Measurements from ENCODE around the gene SLC30A7. TPM values are rescaled to one million over a fixed set of nuclear protein-coding genes. Genes with fewer than 3 reads are reported as not detected.

The SLC30A7 gene
- total and polyA plus RNA-seq, 2 of the 13 experiments (the other 11 are each of a cell fraction or from before 2014, with no cell fraction given): 8.3 to 40.8 TPM

- TF ChIP-seq, protein P1, sequence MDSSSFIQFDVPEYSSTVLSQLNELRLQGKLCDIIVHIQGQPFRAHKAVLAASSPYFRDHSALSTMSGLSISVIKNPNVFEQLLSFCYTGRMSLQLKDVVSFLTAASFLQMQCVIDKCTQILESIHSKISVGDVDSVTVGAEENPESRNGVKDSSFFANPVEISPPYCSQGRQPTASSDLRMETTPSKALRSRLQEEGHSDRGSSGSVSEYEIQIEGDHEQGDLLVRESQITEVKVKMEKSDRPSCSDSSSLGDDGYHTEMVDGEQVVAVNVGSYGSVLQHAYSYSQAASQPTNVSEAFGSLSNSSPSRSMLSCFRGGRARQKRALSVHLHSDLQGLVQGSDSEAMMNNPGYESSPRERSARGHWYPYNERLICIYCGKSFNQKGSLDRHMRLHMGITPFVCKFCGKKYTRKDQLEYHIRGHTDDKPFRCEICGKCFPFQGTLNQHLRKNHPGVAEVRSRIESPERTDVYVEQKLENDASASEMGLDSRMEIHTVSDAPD (CRISPR knock-in tag; IDR thresholded peaks at IDR 0.05): no peak
- TF ChIP-seq, protein P2, sequence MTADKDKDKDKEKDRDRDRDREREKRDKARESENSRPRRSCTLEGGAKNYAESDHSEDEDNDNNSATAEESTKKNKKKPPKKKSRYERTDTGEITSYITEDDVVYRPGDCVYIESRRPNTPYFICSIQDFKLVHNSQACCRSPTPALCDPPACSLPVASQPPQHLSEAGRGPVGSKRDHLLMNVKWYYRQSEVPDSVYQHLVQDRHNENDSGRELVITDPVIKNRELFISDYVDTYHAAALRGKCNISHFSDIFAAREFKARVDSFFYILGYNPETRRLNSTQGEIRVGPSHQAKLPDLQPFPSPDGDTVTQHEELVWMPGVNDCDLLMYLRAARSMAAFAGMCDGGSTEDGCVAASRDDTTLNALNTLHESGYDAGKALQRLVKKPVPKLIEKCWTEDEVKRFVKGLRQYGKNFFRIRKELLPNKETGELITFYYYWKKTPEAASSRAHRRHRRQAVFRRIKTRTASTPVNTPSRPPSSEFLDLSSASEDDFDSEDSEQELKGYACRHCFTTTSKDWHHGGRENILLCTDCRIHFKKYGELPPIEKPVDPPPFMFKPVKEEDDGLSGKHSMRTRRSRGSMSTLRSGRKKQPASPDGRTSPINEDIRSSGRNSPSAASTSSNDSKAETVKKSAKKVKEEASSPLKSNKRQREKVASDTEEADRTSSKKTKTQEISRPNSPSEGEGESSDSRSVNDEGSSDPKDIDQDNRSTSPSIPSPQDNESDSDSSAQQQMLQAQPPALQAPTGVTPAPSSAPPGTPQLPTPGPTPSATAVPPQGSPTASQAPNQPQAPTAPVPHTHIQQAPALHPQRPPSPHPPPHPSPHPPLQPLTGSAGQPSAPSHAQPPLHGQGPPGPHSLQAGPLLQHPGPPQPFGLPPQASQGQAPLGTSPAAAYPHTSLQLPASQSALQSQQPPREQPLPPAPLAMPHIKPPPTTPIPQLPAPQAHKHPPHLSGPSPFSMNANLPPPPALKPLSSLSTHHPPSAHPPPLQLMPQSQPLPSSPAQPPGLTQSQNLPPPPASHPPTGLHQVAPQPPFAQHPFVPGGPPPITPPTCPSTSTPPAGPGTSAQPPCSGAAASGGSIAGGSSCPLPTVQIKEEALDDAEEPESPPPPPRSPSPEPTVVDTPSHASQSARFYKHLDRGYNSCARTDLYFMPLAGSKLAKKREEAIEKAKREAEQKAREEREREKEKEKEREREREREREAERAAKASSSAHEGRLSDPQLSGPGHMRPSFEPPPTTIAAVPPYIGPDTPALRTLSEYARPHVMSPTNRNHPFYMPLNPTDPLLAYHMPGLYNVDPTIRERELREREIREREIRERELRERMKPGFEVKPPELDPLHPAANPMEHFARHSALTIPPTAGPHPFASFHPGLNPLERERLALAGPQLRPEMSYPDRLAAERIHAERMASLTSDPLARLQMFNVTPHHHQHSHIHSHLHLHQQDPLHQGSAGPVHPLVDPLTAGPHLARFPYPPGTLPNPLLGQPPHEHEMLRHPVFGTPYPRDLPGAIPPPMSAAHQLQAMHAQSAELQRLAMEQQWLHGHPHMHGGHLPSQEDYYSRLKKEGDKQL (CRISPR knock-in tag; IDR thresholded peaks at IDR 0.05; ENCODE audit: low read depth): no peak
Observed at GRCh38 chr1:100879422-100879821, 16.5 kb upstream of the SLC30A7 start (continued).

DNA sequence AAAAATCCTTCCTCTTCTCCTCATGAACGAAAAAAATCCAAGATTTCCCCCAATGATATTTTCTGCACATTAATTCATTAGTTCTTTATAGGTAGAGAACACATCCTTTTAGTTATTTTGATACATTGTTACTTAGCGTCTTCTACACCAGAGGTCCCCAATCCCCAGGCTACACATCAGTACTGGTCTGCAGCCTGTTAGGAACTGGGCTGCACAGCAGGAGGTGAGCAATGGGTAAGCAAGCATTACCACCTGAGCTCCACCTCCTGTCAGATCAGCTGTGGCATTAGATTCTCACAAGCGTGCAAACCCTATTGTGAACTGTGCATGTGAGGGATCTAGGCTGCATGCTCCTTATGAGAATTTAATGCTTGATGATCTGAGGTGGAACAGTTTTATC, 14.2 kb upstream of the SLC30A7 start:
- in situ Hi-C loops (cut with HindIII; ENCODE audit: extremely low pct_ligation_motif_present, low pct_unique_long_range_greater_than_20kb): no loop called here
- POLR2A ChIA-PET: no interaction called here
- WGBS (ENCODE audit: low lambda C conversion rate): 86% methylated on average over 3 of the region's 3 CpGs
- Histone ChIP-seq H3K27me3 (ENCODE audit: control insufficient read depth in 1 of 2, insufficient read depth in 2 of 2, low read length in 2 of 2) (no peaks in the 10 kb centered on the region), H3K4me2 (ENCODE audit: low read depth, low read length) (no peak overlapping the region), H3K9me3 (ENCODE audit: low read length) (no peaks in the 10 kb centered on the region), H3K36me3 (replicated peaks in 1 of 2; ENCODE audit: control insufficient read depth in 1 of 2, insufficient read depth in 2 of 2, low read length in 2 of 2) (peaks cover 0 to 7% of the 10 kb centered on the region in 2 experiments; a peak in 3 of 5 replicates), H3K9ac (ENCODE audit: insufficient read depth, low read depth, low read length) (no peak overlapping the region), H3K79me2 (ENCODE audit: insufficient read depth, low read length) (no peaks in the 10 kb centered on the region), H3K27ac (ENCODE audit: extremely low read length, insufficient read depth, low read length) (no peak overlapping the region), H2AFZ (ENCODE audit: low read length) (no peak overlapping the region), H4K20me1 (ENCODE audit: insufficient read depth, low read length) (no peaks in the 10 kb centered on the region), H3K4me1 (ENCODE audit: insufficient read depth, low read length) (peaks cover 17% of the 10 kb centered on the region), H3K4me3 (replicated peaks in 1 of 3; ENCODE audit: insufficient read depth in 1 of 3, low read depth in 2 of 3, low read length in 3 of 3) (no peak overlapping the region)
- ATAC-seq (no peak), DNase-seq (ENCODE audit: low spot score) (no peak), FAIRE-seq (no peak)
- CTCF ChIA-PET (ENCODE audit: low intra/inter-chr PET ratio, low total read pairs): no interaction called here
- intact Hi-C loops (cut with micrococcal nuclease; ENCODE audit: unreplicated experiment): no loop called here
- no TSS peak for BruUV-seq (replicated peaks)
- TF ChIP-seq TRAFD1 (CRISPR knock-in tag; IDR thresholded peaks at IDR 0.05; ENCODE audit: borderline replicate concordance): no peak
- TF ChIP-seq THAP11 (CRISPR knock-in tag; IDR thresholded peaks at IDR 0.05): no peak
- TF ChIP-seq, protein P3, sequence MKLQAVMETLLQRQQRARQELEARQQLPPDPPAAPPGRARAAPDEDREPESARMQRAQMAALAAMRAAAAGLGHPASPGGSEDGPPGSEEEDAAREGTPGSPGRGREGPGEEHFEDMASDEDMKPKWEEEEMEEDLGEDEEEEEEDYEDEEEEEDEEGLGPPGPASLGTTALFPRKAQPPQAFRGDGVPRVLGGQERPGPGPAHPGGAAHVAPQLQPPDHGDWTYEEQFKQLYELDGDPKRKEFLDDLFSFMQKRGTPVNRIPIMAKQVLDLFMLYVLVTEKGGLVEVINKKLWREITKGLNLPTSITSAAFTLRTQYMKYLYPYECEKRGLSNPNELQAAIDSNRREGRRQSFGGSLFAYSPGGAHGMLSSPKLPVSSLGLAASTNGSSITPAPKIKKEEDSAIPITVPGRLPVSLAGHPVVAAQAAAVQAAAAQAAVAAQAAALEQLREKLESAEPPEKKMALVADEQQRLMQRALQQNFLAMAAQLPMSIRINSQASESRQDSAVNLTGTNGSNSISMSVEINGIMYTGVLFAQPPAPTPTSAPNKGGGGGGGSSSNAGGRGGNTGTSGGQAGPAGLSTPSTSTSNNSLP (IDR thresholded peaks at IDR 0.05; ENCODE audit: low read depth, low read length): no peak
- no peak for TF ChIP-seq MXD1 (CRISPR knock-in tag; IDR thresholded peaks at IDR 0.05)
- no peak for TF ChIP-seq AHR (CRISPR knock-in tag; IDR thresholded peaks at IDR 0.05)
- no peak for TF ChIP-seq KMT2B (CRISPR knock-in tag; IDR thresholded peaks at IDR 0.05)
- no peak for TF ChIP-seq ZFP90 (CRISPR knock-in tag; IDR thresholded peaks at IDR 0.05; ENCODE audit: borderline replicate concordance)
